HCT116 (cell line): ENCODE results near the gene NFAT5.

Experiments
- CEBPB ChIP-seq: IDR thresholded peaks from 2 replicates; pipeline ENCODE4 v1.6.1; 2012; ENCODE audit warnings: low read depth
- ELF1 ChIP-seq: IDR thresholded peaks from 2 replicates; pipeline ENCODE4 v1.6.1; 2012; ENCODE audit warnings: low read depth, borderline replicate concordance
- EZH2phosphoT487 ChIP-seq: fragments of 200-600 bp; IDR thresholded peaks from 2 replicates; pipeline ENCODE4 v1.6.1; 2018; ENCODE audit warnings: antibody characterized with exemption, borderline replicate concordance
- POLR2A ChIP-seq: IDR thresholded peaks from 2 replicates; pipeline ENCODE4 v1.7.0; 2011; ENCODE audit warnings: borderline replicate concordance; ENCODE audit not compliant: insufficient read depth, insufficient read length; ENCODE audit errors: extremely low read depth
- POLR2AphosphoS5 ChIP-seq: IDR thresholded peaks from 2 replicates; pipeline ENCODE4 v1.6.1; 2011; ENCODE audit warnings: mild to moderate bottlenecking, low read depth, low read length, moderate library complexity
- RAD21 ChIP-seq: IDR thresholded peaks from 2 replicates; pipeline ENCODE4 v1.6.1; 2012; ENCODE audit warnings: low read depth, mild to moderate bottlenecking
- SIN3A ChIP-seq: IDR thresholded peaks from 2 replicates; pipeline ENCODE4 v1.6.1; 2012; ENCODE audit warnings: low read depth
- SRF ChIP-seq: IDR thresholded peaks from 2 replicates; pipeline ENCODE4 v1.6.1; 2012; ENCODE audit warnings: low read depth
- TCF7L2 ChIP-seq: IDR thresholded peaks from 2 replicates; pipeline ENCODE4 v1.7.0; 2011; ENCODE audit warnings: borderline replicate concordance, inconsistent platforms; ENCODE audit not compliant: insufficient read depth, insufficient read length; ENCODE audit errors: extremely low read depth
- YY1 ChIP-seq: IDR thresholded peaks from 2 replicates; pipeline ENCODE4 v1.6.1; 2011; ENCODE audit warnings: low read length, low read depth, moderate library complexity, mild to moderate bottlenecking; ENCODE audit not compliant: insufficient replicate concordance; ENCODE audit errors: extremely low read depth
- ZFX ChIP-seq: fragments of 450-650 bp; IDR thresholded peaks from 2 replicates; pipeline ENCODE4 v1.6.1; 2017
- TF ChIP-seq, protein P1 (sequence below), 3 experiments: fragments of 200-600 bp in 1 of 3; sonication (generic) in 1 of 3; IDR thresholded peaks in 2 of 3; conservative IDR thresholded peaks in 1 of 3; 2 replicates each; pipeline ENCODE4 v1.5.1; 2012 to 2017; ENCODE audit warnings: low read depth in 2 of 3, low read length in 2 of 3, antibody characterized with exemption in 1 of 3, borderline replicate concordance in 1 of 3, control low read depth in 1 of 3, mild to moderate bottlenecking in 1 of 3, mixed read lengths in 1 of 3, mixed run types in 1 of 3, moderate library complexity in 1 of 3; ENCODE audit not compliant: insufficient read depth in 1 of 3

GRCh38 chr16:69531988-69532387 is 33.8 kb upstream of the NFAT5 start:
- no peak for TF ChIP-seq CEBPB
- no peak for TF ChIP-seq ZFX
- no peak for TF ChIP-seq SIN3A
- TF ChIP-seq, protein P1, sequence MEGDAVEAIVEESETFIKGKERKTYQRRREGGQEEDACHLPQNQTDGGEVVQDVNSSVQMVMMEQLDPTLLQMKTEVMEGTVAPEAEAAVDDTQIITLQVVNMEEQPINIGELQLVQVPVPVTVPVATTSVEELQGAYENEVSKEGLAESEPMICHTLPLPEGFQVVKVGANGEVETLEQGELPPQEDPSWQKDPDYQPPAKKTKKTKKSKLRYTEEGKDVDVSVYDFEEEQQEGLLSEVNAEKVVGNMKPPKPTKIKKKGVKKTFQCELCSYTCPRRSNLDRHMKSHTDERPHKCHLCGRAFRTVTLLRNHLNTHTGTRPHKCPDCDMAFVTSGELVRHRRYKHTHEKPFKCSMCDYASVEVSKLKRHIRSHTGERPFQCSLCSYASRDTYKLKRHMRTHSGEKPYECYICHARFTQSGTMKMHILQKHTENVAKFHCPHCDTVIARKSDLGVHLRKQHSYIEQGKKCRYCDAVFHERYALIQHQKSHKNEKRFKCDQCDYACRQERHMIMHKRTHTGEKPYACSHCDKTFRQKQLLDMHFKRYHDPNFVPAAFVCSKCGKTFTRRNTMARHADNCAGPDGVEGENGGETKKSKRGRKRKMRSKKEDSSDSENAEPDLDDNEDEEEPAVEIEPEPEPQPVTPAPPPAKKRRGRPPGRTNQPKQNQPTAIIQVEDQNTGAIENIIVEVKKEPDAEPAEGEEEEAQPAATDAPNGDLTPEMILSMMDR (IDR thresholded peaks at IDR 0.05 in 2 of 3, conservative IDR thresholded peaks at IDR 0.05 in 1 of 3; ENCODE audit: borderline replicate concordance in 1 of 3, insufficient read depth in 1 of 3, low read depth in 2 of 3, low read length in 2 of 3), result no peak
- TF ChIP-seq POLR2A, result no peak
- no peak for TF ChIP-seq SRF
- TF ChIP-seq RAD21, result no peak
- TF ChIP-seq POLR2AphosphoS5, result no peak
- TF ChIP-seq TCF7L2, result no peak
- no peak for TF ChIP-seq EZH2phosphoT487
- TF ChIP-seq ELF1, result no peak
- no peak for TF ChIP-seq YY1
